ENCODE measurements around the gene MATN1. TPM values are rescaled to one million over a fixed set of nuclear protein-coding genes. Genes with fewer than 3 reads are reported as not detected.
A peak's percentile ranks its signal among the peaks of the same experiment; 100 is the strongest.

MATN1 gene
- total RNA-seq, 6 donors from 2014 or later = 0.15 TPM; not detected in 5

DNA sequence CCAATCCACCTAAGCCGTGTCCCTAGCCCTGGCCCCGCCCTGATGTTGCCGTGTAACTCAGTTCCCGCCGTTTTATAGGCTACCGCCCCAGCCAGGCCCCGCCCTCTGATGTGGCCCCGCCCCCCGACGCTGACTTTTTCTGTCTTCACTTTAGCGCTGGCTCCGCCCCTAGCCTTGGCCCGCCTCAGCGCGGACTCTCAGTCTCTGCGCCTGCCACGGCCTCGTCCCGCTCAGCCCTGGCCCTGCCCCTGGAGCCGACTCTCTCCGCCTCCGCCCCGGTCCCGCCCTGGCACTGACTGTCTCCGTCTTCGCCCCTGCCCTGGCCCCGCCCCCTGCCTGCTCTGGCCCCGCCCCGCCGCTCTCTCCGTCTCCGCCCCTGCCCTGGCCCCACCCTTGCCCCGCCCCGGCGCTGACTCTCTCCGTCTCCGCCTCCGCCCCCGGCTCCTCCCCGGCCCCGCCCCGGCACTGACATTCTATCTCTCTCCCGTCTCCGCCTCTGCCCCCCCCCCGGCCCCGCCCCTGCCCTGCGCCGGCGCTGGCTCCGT lies 5.2 kb downstream of the MATN1 start:
- no peaks in the 10 kb centered on the region for H3K9me3 ChIP-seq
- TF ChIP-seq EP300 (IDR thresholded peaks at IDR 0.05) = no peak
- TF ChIP-seq, protein P1, sequence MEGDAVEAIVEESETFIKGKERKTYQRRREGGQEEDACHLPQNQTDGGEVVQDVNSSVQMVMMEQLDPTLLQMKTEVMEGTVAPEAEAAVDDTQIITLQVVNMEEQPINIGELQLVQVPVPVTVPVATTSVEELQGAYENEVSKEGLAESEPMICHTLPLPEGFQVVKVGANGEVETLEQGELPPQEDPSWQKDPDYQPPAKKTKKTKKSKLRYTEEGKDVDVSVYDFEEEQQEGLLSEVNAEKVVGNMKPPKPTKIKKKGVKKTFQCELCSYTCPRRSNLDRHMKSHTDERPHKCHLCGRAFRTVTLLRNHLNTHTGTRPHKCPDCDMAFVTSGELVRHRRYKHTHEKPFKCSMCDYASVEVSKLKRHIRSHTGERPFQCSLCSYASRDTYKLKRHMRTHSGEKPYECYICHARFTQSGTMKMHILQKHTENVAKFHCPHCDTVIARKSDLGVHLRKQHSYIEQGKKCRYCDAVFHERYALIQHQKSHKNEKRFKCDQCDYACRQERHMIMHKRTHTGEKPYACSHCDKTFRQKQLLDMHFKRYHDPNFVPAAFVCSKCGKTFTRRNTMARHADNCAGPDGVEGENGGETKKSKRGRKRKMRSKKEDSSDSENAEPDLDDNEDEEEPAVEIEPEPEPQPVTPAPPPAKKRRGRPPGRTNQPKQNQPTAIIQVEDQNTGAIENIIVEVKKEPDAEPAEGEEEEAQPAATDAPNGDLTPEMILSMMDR (IDR thresholded peaks at IDR 0.05) = no peak
- TF ChIP-seq POLR2AphosphoS5 (IDR thresholded peaks at IDR 0.05) = peak in 1 of 2 donors; percentile 50
- TF ChIP-seq POLR2A (IDR thresholded peaks at IDR 0.05) = no peak
- 0 to 20% methylated on average over 1 to 27 of the region's 50 CpGs for WGBS, 2 donors
- peak overlapping the region; percentile 95 to 100 (median 97) for H3K27ac ChIP-seq
- peak overlapping the region in 3 of 4 donors; percentile 37 to 48 (median 48) for H3K4me3 ChIP-seq
- ATAC-seq (ENCODE audit: low FRiP score in 2 of 2) = peak; percentile 91 to 96
- H3K27me3 ChIP-seq = no peaks in the 10 kb centered on the region
- H3K4me1 ChIP-seq = peaks cover 7 to 11% (median 8%) of the 10 kb centered on the region in 4 donors
- no peaks in the 10 kb centered on the region for H3K36me3 ChIP-seq
- peak; percentile 99 to 100 for DNase-seq

DNA sequence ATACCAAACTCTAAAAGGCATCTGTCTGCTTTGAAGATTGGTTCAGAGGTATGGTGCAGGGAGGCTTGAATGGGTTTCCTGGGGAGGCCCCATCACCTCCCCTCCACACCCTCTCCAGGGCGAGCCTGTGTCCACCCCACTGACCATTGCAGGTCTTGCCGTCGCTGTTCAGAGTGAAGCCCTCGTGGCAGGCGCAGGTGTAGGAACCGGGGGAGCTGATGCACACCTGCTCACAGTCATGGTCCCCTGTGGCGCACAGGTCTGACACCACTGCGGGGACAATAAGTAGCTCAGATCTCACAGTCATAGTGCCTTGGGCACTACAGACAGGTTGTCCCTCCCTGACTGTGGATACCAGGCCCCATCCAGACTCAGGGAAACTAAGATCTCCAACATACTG lies 6.7 kb downstream of the MATN1 start:
- Histone ChIP-seq H3K4me3 (no peak overlapping the region), H3K36me3 (no peaks in the 10 kb centered on the region), H3K27ac (no peak overlapping the region), H3K27me3 (no peaks in the 10 kb centered on the region), H3K4me1 (peaks cover 7 to 11% (median 8%) of the 10 kb centered on the region in 4 donors), H3K9me3 (no peaks in the 10 kb centered on the region)
- TF ChIP-seq EP300 (IDR thresholded peaks at IDR 0.05) = no peak
- TF ChIP-seq POLR2A (IDR thresholded peaks at IDR 0.05) = no peak
- TF ChIP-seq POLR2AphosphoS5 (IDR thresholded peaks at IDR 0.05) = no peak
- TF ChIP-seq, protein P1 (IDR thresholded peaks at IDR 0.05) = no peak
- ATAC-seq (ENCODE audit: low FRiP score in 2 of 2) (no peak), DNase-seq (no peak)
- 97 to 100% methylated on average over 6 to 8 of the region's 8 CpGs for WGBS, 2 donors

DNA sequence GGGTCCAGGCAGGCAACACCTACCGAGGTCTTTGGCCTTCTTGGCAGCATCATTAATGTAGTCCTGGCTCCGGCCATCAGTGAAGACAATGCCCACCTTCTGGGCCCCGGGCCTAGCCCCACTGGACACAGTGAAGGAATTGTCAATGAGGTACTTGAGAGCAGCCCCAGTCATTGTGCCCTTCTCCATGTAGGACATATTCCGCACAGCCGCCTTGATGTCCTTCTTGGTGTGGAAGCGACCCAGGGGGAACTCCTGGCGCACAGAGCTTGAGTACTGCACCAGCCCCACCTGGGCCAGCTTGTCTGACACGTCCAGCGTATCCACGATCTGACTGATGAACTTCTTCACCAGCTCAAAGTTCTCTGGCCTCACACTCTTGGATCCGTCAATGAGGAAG lies 7.5 kb downstream of the MATN1 start:
- H3K4me3 ChIP-seq = no peak overlapping the region
- WGBS, 2 donors = 99 to 100% methylated on average over 2 to 11 of the region's 11 CpGs
- TF ChIP-seq, protein P1 (IDR thresholded peaks at IDR 0.05) = no peak
- H3K9me3 ChIP-seq = no peaks in the 10 kb centered on the region
- no peaks in the 10 kb centered on the region for H3K27me3 ChIP-seq
- no peak for DNase-seq
- H3K4me1 ChIP-seq = peaks cover 7 to 11% (median 8%) of the 10 kb centered on the region in 4 donors
- ATAC-seq (ENCODE audit: low FRiP score in 2 of 2) = no peak
- no peak overlapping the region for H3K27ac ChIP-seq
- H3K36me3 ChIP-seq = no peaks in the 10 kb centered on the region

DNA sequence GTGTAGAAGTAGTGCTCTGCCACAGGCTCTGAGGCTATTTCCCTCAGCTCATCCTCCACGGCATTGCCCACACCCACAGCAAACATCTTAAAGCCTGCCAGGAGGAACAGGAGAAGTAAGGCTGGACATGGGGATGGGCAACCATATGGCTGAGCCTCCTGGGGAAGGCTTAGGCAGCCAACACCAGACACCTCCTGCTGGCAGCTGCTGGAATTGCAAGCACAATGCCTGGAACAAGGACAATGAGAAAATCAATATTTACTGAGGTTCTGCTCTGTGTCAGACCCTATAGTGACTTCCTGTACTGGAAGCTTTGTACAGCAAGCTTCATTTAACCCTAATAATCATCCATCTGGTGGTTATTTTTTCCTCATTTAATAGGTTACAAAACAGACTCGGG lies 8.2 kb downstream of the MATN1 start:
- Histone ChIP-seq H3K27ac (no peak overlapping the region), H3K27me3 (no peaks in the 10 kb centered on the region), H3K4me1 (peaks cover 7 to 11% (median 8%) of the 10 kb centered on the region in 4 donors), H3K36me3 (no peaks in the 10 kb centered on the region), H3K4me3 (no peak overlapping the region), H3K9me3 (no peaks in the 10 kb centered on the region)
- WGBS, 2 donors = 90 to 98% methylated on average over 2 of the region's 2 CpGs
- TF ChIP-seq, protein P1 (IDR thresholded peaks at IDR 0.05) = peak in 1 of 6 experiments; percentile 29
- TF ChIP-seq EP300 (IDR thresholded peaks at IDR 0.05) (no peak), POLR2A (IDR thresholded peaks at IDR 0.05) (no peak), POLR2AphosphoS5 (IDR thresholded peaks at IDR 0.05) (no peak)
- DNase-seq (no peak), ATAC-seq (ENCODE audit: low FRiP score in 2 of 2) (no peak)

DNA sequence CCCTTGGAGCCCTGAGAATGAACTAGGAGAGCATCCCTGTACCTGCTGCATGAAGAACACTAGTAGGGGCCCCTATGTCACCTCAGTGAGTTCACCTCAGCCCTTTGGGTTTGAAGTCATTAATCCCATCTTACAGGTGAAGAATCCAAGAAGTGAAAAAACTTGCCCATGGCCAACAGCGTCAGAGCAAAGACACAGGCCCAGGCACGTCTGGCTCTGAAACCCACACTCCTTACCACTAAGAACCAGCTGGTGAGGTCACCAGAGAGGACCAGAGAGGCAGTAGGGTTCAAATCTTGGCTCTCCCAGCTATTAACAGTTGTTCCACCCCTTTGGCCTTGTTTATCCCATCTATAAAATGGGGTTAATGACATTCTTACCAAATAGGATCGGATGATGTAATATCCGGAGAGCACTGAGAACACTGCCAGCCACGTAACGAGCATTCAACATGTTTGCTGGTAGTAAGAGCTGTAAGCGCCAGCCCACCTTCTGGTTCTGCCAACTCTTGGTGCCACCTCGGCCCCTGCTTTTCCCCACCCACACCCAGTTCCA lies 8.8 kb downstream of the MATN1 start:
- H3K9me3 ChIP-seq = no peaks in the 10 kb centered on the region
- ATAC-seq (ENCODE audit: low FRiP score in 2 of 2) = no peak
- H3K4me1 ChIP-seq = peaks cover 7 to 10% (median 8%) of the 10 kb centered on the region in 4 donors
- 88 to 92% methylated on average over 8 of the region's 8 CpGs for WGBS, 2 donors
- TF ChIP-seq POLR2A (IDR thresholded peaks at IDR 0.05) (no peak), EP300 (IDR thresholded peaks at IDR 0.05) (no peak), POLR2AphosphoS5 (IDR thresholded peaks at IDR 0.05) (no peak)
- H3K27ac ChIP-seq = no peak overlapping the region
- H3K4me3 ChIP-seq = no peak overlapping the region
- no peaks in the 10 kb centered on the region for H3K27me3 ChIP-seq
- H3K36me3 ChIP-seq = no peaks in the 10 kb centered on the region
- no peak for DNase-seq

Measured in upper lobe of left lung (tissue), 6 donors.